Neural cell (in vitro differentiated cells): ENCODE results near the gene WNT3A. TPM values are rescaled to one million over a fixed set of nuclear protein-coding genes. Genes with fewer than 3 reads are reported as not detected.

Experiments
- H2AFZ ChIP-seq: fragments of 200-600, 300-800 bp; sonication (generic), shearing (Covaris generic); 2 replicates; pipeline ENCODE4 v1.6.0; 2014; ENCODE audit warnings: low read depth, mild to moderate bottlenecking, antibody characterized with exemption, low read length, moderate library complexity
- H3F3A ChIP-seq: fragments of 200-600 bp; shearing (Covaris generic); 2 replicates; pipeline ENCODE4 v1.6.1; 2016; ENCODE audit warnings: mild to moderate bottlenecking, moderate library complexity, mixed read lengths, antibody characterized with exemption, low read length; ENCODE audit not compliant: insufficient read depth, poor library complexity, severe bottlenecking
- H3K27ac ChIP-seq: fragments of 200-600, 300-800 bp; sonication (generic), shearing (Covaris generic); 2 replicates; pipeline ENCODE4 v1.5.1; 2014; ENCODE audit warnings: mild to moderate bottlenecking, low read length, moderate library complexity
- H3K27me3 ChIP-seq: fragments of 300-800, 200-600 bp; sonication (generic), shearing (Covaris generic); 2 replicates; pipeline ENCODE4 v1.6.0; 2014; ENCODE audit warnings: mild to moderate bottlenecking, low read depth, low read length, moderate library complexity; ENCODE audit not compliant: insufficient read depth
- H3K36me3 ChIP-seq: fragments of 300-800, 200-600 bp; sonication (generic), shearing (Covaris generic); 2 replicates; pipeline ENCODE4 v1.5.1; 2014; ENCODE audit warnings: mild to moderate bottlenecking, antibody characterized with exemption, low read length, moderate library complexity; ENCODE audit not compliant: insufficient read depth
- H3K4me2 ChIP-seq: fragments of 300-800, 200-600 bp; sonication (generic), shearing (Covaris generic); 2 replicates; pipeline ENCODE4 v1.6.0; 2014; ENCODE audit warnings: mild to moderate bottlenecking, low read length
- H3K4me3 ChIP-seq: fragments of 300-800, 200-600 bp; sonication (generic), shearing (Covaris generic); 2 replicates; pipeline ENCODE4 v1.5.1; 2014; ENCODE audit warnings: mild to moderate bottlenecking, low read length, moderate library complexity
- H3K79me2 ChIP-seq: fragments of 200-600 bp; shearing (Covaris generic); replicated peaks from 2 replicates; pipeline ENCODE4 v1.6.0; 2014; ENCODE audit warnings: mild to moderate bottlenecking, low read length, moderate library complexity; ENCODE audit not compliant: insufficient read depth
- H3K9ac ChIP-seq: fragments of 300-800, 200-600 bp; sonication (generic), shearing (Covaris generic); 2 replicates; pipeline ENCODE4 v1.6.1; 2016; ENCODE audit warnings: mild to moderate bottlenecking, low read length, mixed read lengths
- H3K9me2 ChIP-seq: fragments of 200-600 bp; shearing (Covaris generic); 2 replicates; pipeline ENCODE4 v1.6.1; 2016; ENCODE audit warnings: mild to moderate bottlenecking, low read length, mixed read lengths; ENCODE audit not compliant: insufficient read depth
- H3K9me3 ChIP-seq: fragments of 200-600, 300-800 bp; sonication (generic), shearing (Covaris generic); 2 replicates; pipeline ENCODE4 v1.6.1; 2016; ENCODE audit warnings: mild to moderate bottlenecking, mixed run types, low read length, moderate library complexity, mixed read lengths
- H4K20me1 ChIP-seq: fragments of 200-600 bp; shearing (Covaris generic); 2 replicates; pipeline ENCODE4 v1.6.1; 2016; ENCODE audit warnings: mild to moderate bottlenecking, mixed run types; ENCODE audit not compliant: insufficient read depth
- CTCF ChIP-seq: fragments of 450-650 bp; IDR thresholded peaks from 2 replicates; pipeline ENCODE4 v1.5.1; 2014; ENCODE audit warnings: antibody characterized with exemption, mild to moderate bottlenecking, moderate library complexity; ENCODE audit not compliant: poor library complexity, severe bottlenecking
- EP300 ChIP-seq: fragments of 450-650 bp; conservative IDR thresholded peaks from 2 replicates; pipeline ENCODE4 v1.6.1; 2014; ENCODE audit warnings: antibody characterized with exemption, mild to moderate bottlenecking, moderate library complexity; ENCODE audit not compliant: poor library complexity, severe bottlenecking
- EZH2 ChIP-seq: fragments of 200-600, 300-800 bp; shearing (Covaris generic), sonication (generic); IDR thresholded peaks from 2 replicates; pipeline ENCODE4 v1.6.1; 2014; ENCODE audit warnings: antibody characterized with exemption, low read length, borderline replicate concordance, mild to moderate bottlenecking; ENCODE audit not compliant: insufficient read depth, poor library complexity, severe bottlenecking
- MXI1 ChIP-seq: fragments of 450-650 bp; conservative IDR thresholded peaks from 2 replicates; pipeline ENCODE4 v1.6.1; 2014; ENCODE audit warnings: antibody characterized with exemption, mild to moderate bottlenecking; ENCODE audit not compliant: poor library complexity, severe bottlenecking
- POLR2AphosphoS5 ChIP-seq: IDR thresholded peaks from 2 replicates; pipeline ENCODE4 v1.6.1; 2012
- RAD21 ChIP-seq: fragments of 450-650 bp; conservative IDR thresholded peaks from 2 replicates; pipeline ENCODE4 v1.6.1; 2014; ENCODE audit warnings: antibody characterized with exemption, mild to moderate bottlenecking, moderate library complexity
- SMC3 ChIP-seq: fragments of 450-650 bp; conservative IDR thresholded peaks from 2 replicates; pipeline ENCODE4 v1.6.1; 2014; ENCODE audit warnings: antibody characterized with exemption, mild to moderate bottlenecking, moderate library complexity; ENCODE audit not compliant: poor library complexity
- TAF1 ChIP-seq: IDR thresholded peaks from 2 replicates; pipeline ENCODE4 v1.6.1; 2012; ENCODE audit warnings: low read depth
- polyA plus RNA-seq: library from polyadenylated mRNA; depleted of rRNA; stranded (reverse); fragments of >200 nt; gene quantifications from 2 replicates; pipeline ENCODE4 v1.2.3, GENCODE V29; 2014
- TF ChIP-seq, protein P1 (sequence below): IDR thresholded peaks from 2 replicates; pipeline ENCODE4 v1.6.1; 2012; ENCODE audit warnings: borderline replicate concordance

Gene WNT3A
- polyA plus RNA-seq, 1 donor from 2014 or later: 0.14 TPM

GRCh38 chr1:228010921-228011320 is 4.1 kb downstream of the WNT3A start:
- Histone ChIP-seq H3K27me3 (peaks cover 49% of the 10 kb centered on the region), H3F3A (no peaks in the 10 kb centered on the region), H3K79me2 (no peaks in the 10 kb centered on the region), H3K9ac (no peak overlapping the region), H3K4me3 (no peak overlapping the region), H2AFZ (no peak overlapping the region), H3K9me2 (no peaks in the 10 kb centered on the region), H3K4me2 (no peak overlapping the region), H3K27ac (no peak overlapping the region), H4K20me1 (no peaks in the 10 kb centered on the region), H3K36me3 (no peaks in the 10 kb centered on the region), H3K9me3 (no peaks in the 10 kb centered on the region)
- no peak for TF ChIP-seq EP300
- TF ChIP-seq MXI1: no peak
- no peak for TF ChIP-seq RAD21
- TF ChIP-seq POLR2AphosphoS5: no peak
- no peak for TF ChIP-seq TAF1
- TF ChIP-seq, protein P1, sequence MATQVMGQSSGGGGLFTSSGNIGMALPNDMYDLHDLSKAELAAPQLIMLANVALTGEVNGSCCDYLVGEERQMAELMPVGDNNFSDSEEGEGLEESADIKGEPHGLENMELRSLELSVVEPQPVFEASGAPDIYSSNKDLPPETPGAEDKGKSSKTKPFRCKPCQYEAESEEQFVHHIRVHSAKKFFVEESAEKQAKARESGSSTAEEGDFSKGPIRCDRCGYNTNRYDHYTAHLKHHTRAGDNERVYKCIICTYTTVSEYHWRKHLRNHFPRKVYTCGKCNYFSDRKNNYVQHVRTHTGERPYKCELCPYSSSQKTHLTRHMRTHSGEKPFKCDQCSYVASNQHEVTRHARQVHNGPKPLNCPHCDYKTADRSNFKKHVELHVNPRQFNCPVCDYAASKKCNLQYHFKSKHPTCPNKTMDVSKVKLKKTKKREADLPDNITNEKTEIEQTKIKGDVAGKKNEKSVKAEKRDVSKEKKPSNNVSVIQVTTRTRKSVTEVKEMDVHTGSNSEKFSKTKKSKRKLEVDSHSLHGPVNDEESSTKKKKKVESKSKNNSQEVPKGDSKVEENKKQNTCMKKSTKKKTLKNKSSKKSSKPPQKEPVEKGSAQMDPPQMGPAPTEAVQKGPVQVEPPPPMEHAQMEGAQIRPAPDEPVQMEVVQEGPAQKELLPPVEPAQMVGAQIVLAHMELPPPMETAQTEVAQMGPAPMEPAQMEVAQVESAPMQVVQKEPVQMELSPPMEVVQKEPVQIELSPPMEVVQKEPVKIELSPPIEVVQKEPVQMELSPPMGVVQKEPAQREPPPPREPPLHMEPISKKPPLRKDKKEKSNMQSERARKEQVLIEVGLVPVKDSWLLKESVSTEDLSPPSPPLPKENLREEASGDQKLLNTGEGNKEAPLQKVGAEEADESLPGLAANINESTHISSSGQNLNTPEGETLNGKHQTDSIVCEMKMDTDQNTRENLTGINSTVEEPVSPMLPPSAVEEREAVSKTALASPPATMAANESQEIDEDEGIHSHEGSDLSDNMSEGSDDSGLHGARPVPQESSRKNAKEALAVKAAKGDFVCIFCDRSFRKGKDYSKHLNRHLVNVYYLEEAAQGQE: no peak
- no peak for TF ChIP-seq CTCF
- no peak for TF ChIP-seq SMC3
- TF ChIP-seq EZH2: no peak

DNA sequence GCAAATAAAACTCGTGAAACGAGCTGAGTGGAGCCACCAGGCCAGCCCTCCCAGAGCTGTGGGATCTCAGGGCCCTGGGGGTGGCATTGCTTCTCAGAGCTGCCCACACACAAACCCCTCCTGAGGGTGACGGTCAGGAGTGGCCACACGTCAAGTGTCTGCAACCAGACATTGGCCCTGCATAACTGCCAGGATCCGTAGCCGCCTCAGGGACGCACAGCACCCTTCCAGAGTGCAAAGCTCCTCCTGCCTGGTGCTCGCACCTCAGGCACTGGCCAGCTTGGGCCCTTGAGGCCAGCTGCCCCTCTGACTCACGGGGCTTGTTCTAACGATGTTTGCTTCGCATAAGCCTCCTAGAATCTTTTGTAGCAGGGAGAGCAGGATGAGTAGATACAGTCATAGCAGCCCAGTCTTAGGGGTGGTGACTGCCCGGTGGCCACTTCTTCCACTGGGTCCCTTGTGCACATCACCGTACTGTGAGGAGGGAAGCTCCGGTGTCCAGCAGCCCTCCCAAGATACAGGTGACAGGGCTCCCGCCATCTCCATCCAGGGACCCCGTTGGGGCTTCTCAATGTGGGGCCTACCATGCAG is 5.0 kb downstream of the WNT3A start:
- Histone ChIP-seq H3K4me3 (no peak overlapping the region), H3K36me3 (no peaks in the 10 kb centered on the region), H3K9me2 (no peaks in the 10 kb centered on the region), H4K20me1 (no peaks in the 10 kb centered on the region), H2AFZ (no peak overlapping the region), H3K27me3 (peaks cover 41% of the 10 kb centered on the region), H3K9ac (no peak overlapping the region), H3K79me2 (no peaks in the 10 kb centered on the region), H3F3A (no peaks in the 10 kb centered on the region), H3K27ac (no peak overlapping the region), H3K9me3 (no peaks in the 10 kb centered on the region), H3K4me2 (no peak overlapping the region)
- TF ChIP-seq TAF1 (no peak), POLR2AphosphoS5 (no peak), CTCF (no peak), EZH2 (no peak), MXI1 (no peak), RAD21 (no peak), SMC3 (no peak), EP300 (no peak)
- TF ChIP-seq, protein P1: no peak
